HEK293 (cell line): ENCODE data around the gene KIF4A.

Experiments used
- ELK4 ChIP-seq: IDR thresholded peaks from 2 replicates; pipeline ENCODE4 v1.6.1; 2011; ENCODE audit warnings: mild to moderate bottlenecking, low read depth, low read length, borderline replicate concordance
- HOXA7 ChIP-seq: sonication (generic); formaldehyde crosslinking; IDR thresholded peaks from 2 replicates; pipeline ENCODE4 v1.8.1; 2022; ENCODE audit warnings: missing genetic modification reagents, borderline replicate concordance
- KLF17 ChIP-seq: fragments of 450-650 bp; formaldehyde crosslinking; IDR thresholded peaks from 2 replicates; pipeline ENCODE4 v1.5.1; 2016; ENCODE audit warnings: missing biosample characterization, missing genetic modification characterization
- KLF7 ChIP-seq: fragments of 450-650 bp; formaldehyde crosslinking; IDR thresholded peaks from 2 replicates; pipeline ENCODE4 v1.5.1; 2016; ENCODE audit warnings: missing biosample characterization, missing genetic modification characterization, borderline replicate concordance
- OSR2 ChIP-seq: fragments of 450-650 bp; formaldehyde crosslinking; IDR thresholded peaks from 2 replicates; pipeline ENCODE4 v1.5.1; 2016; ENCODE audit warnings: missing biosample characterization, missing genetic modification characterization
- PBX3 ChIP-seq: sonication (generic); formaldehyde crosslinking; IDR thresholded peaks from 2 replicates; pipeline ENCODE4 v1.8.1; 2022; ENCODE audit warnings: mild to moderate bottlenecking, moderate library complexity, missing genetic modification reagents
- TRIM28 ChIP-seq: IDR thresholded peaks from 2 replicates; pipeline ENCODE4 v1.6.1; 2011; ENCODE audit warnings: low read length, control low read depth, borderline replicate concordance
- YY1 ChIP-seq: fragments of 450-650 bp; formaldehyde crosslinking; IDR thresholded peaks from 2 replicates; pipeline ENCODE4 v1.5.1; 2018; ENCODE audit warnings: missing biosample characterization, missing genetic modification characterization
- ZBTB1 ChIP-seq: fragments of 450-650 bp; formaldehyde crosslinking; IDR thresholded peaks from 2 replicates; pipeline ENCODE4 v1.5.1; 2016; ENCODE audit warnings: missing biosample characterization, missing genetic modification characterization
- ZBTB10 ChIP-seq: fragments of 450-650 bp; formaldehyde crosslinking; IDR thresholded peaks from 2 replicates; pipeline ENCODE4 v1.5.1; 2016; ENCODE audit warnings: missing biosample characterization, missing genetic modification characterization
- ZFP69B ChIP-seq: fragments of 450-650 bp; formaldehyde crosslinking; IDR thresholded peaks from 2 replicates; pipeline ENCODE4 v1.5.1; 2016; ENCODE audit warnings: missing biosample characterization, missing genetic modification characterization
- ZNF112 ChIP-seq: fragments of 450-650 bp; formaldehyde crosslinking; IDR thresholded peaks from 2 replicates; pipeline ENCODE4 v1.5.0; 2017; ENCODE audit warnings: missing biosample characterization, missing genetic modification characterization
- ZNF148 ChIP-seq: fragments of 450-650 bp; formaldehyde crosslinking; IDR thresholded peaks from 2 replicates; pipeline ENCODE4 v1.5.0; 2017; ENCODE audit warnings: missing biosample characterization, missing genetic modification characterization, borderline replicate concordance
- ZNF157 ChIP-seq: fragments of 450-650 bp; formaldehyde crosslinking; IDR thresholded peaks from 2 replicates; pipeline ENCODE4 v1.5.1; 2016; ENCODE audit warnings: missing biosample characterization, missing genetic modification characterization
- ZNF169 ChIP-seq: fragments of 450-650 bp; formaldehyde crosslinking; IDR thresholded peaks from 2 replicates; pipeline ENCODE4 v1.5.1; 2016; ENCODE audit warnings: missing biosample characterization, missing genetic modification characterization
- ZNF2 ChIP-seq: fragments of 450-650 bp; formaldehyde crosslinking; IDR thresholded peaks from 2 replicates; pipeline ENCODE4 v1.5.1; 2016; ENCODE audit warnings: missing biosample characterization, missing genetic modification characterization
- ZNF223 ChIP-seq: fragments of 450-650 bp; formaldehyde crosslinking; IDR thresholded peaks from 2 replicates; pipeline ENCODE4 v1.5.1; 2016; ENCODE audit warnings: missing biosample characterization, missing genetic modification characterization
- ZNF26 ChIP-seq: fragments of 450-650 bp; formaldehyde crosslinking; IDR thresholded peaks from 2 replicates; pipeline ENCODE4 v1.5.1; 2016; ENCODE audit warnings: missing biosample characterization, missing genetic modification characterization
- ZNF266 ChIP-seq: fragments of 450-650 bp; formaldehyde crosslinking; IDR thresholded peaks from 2 replicates; pipeline ENCODE4 v1.5.1; 2016; ENCODE audit warnings: missing biosample characterization, missing genetic modification characterization, low read depth
- ZNF341 ChIP-seq: fragments of 450-650 bp; formaldehyde crosslinking; IDR thresholded peaks from 2 replicates; pipeline ENCODE4; 2016; ENCODE audit warnings: low read depth, missing biosample characterization, missing genetic modification characterization
- ZNF391 ChIP-seq: fragments of 450-650 bp; formaldehyde crosslinking; IDR thresholded peaks from 2 replicates; pipeline ENCODE4 v1.5.1; 2016; ENCODE audit warnings: low read depth, missing biosample characterization, missing genetic modification characterization, borderline replicate concordance
- ZNF426 ChIP-seq: fragments of 450-650 bp; formaldehyde crosslinking; IDR thresholded peaks from 2 replicates; pipeline ENCODE4 v1.5.1; 2017; ENCODE audit warnings: missing biosample characterization, missing genetic modification characterization, mild to moderate bottlenecking, inconsistent platforms, moderate library complexity
- ZNF48 ChIP-seq: fragments of 450-650 bp; formaldehyde crosslinking; IDR thresholded peaks from 2 replicates; pipeline ENCODE4 v1.5.1; 2016; ENCODE audit warnings: missing biosample characterization, missing genetic modification characterization
- ZNF501 ChIP-seq: fragments of 450-650 bp; formaldehyde crosslinking; IDR thresholded peaks from 2 replicates; pipeline ENCODE4 v1.5.1; 2016; ENCODE audit warnings: missing biosample characterization, missing genetic modification characterization
- ZNF561 ChIP-seq: fragments of 450-650 bp; IDR thresholded peaks from 2 replicates; pipeline ENCODE4 v1.5.1; 2018; ENCODE audit warnings: missing biosample characterization, missing genetic modification characterization, borderline replicate concordance
- ZNF585B ChIP-seq: fragments of 450-650 bp; formaldehyde crosslinking; IDR thresholded peaks from 2 replicates; pipeline ENCODE4 v1.5.1; 2016; ENCODE audit warnings: missing biosample characterization, missing genetic modification characterization
- ZNF624 ChIP-seq: fragments of 450-650 bp; formaldehyde crosslinking; IDR thresholded peaks from 2 replicates; pipeline ENCODE4 v1.5.1; 2017; ENCODE audit warnings: missing biosample characterization, missing genetic modification characterization
- ZNF677 ChIP-seq: fragments of 450-650 bp; IDR thresholded peaks from 2 replicates; pipeline ENCODE4 v1.5.0; 2018; ENCODE audit warnings: missing biosample characterization, mild to moderate bottlenecking, missing genetic modification characterization, moderate library complexity
- ZNF776 ChIP-seq: fragments of 450-650 bp; formaldehyde crosslinking; IDR thresholded peaks from 2 replicates; pipeline ENCODE4 v1.5.0; 2017; ENCODE audit warnings: missing biosample characterization, missing genetic modification characterization, borderline replicate concordance
- ZNF837 ChIP-seq: fragments of 450-650 bp; formaldehyde crosslinking; IDR thresholded peaks from 2 replicates; pipeline ENCODE4 v1.5.1; 2016; ENCODE audit warnings: missing biosample characterization, missing genetic modification characterization

The KIF4A gene

GRCh38 chrX:70454441-70455365, 164.8 kb downstream of the KIF4A start (continued):
- peak; percentile 93 for TF ChIP-seq ZBTB10 (tag by site-specific recombination)
- TF ChIP-seq ZNF585B (tag by site-specific recombination): no peak
- TF ChIP-seq ZNF426: no peak
- no peak for TF ChIP-seq ZNF223 (tag by site-specific recombination)
- TF ChIP-seq ZNF157 (tag by site-specific recombination): no peak
- no peak for TF ChIP-seq ZNF776 (tag by site-specific recombination)
- TF ChIP-seq ZNF561 (tag by site-specific recombination): no peak
- TF ChIP-seq ZNF501 (tag by site-specific recombination): no peak; the same call in 1 of the 2 replicates
- TF ChIP-seq ZNF169: no peak
- no peak for TF ChIP-seq YY1 (tag by site-specific recombination)
- no peak; the same call in 1 of the 2 replicates for TF ChIP-seq KLF7 (tag by site-specific recombination)
- no peak for TF ChIP-seq ZNF837 (tag by site-specific recombination)
- no peak for TF ChIP-seq PBX3
- TF ChIP-seq HOXA7 (CRISPR knock-in tag): no peak
- no peak for TF ChIP-seq ZBTB1 (tag by site-specific recombination)
- TF ChIP-seq ZNF341 (tag by site-specific recombination): peak; percentile 34
- no peak for TF ChIP-seq ZNF677
- TF ChIP-seq ZNF26: no peak
- no peak for TF ChIP-seq ELK4
- peak; percentile 18; the same call in 1 of the 2 replicates for TF ChIP-seq TRIM28
- peak; percentile 98 for TF ChIP-seq ZFP69B (tag by site-specific recombination)
- TF ChIP-seq ZNF391 (tag by site-specific recombination): no peak
- TF ChIP-seq ZNF624 (tag by site-specific recombination): no peak
- TF ChIP-seq ZNF2 (tag by site-specific recombination): 0 out of 2 replicates have a peak, but pooled peaks have one; percentile 25
- no peak for TF ChIP-seq ZNF148
- 0 out of 2 replicates have a peak, but pooled peaks have one; percentile 63 for TF ChIP-seq KLF17 (tag by site-specific recombination)
- TF ChIP-seq ZNF266 (tag by site-specific recombination): no peak
- no peak for TF ChIP-seq ZNF48
- no peak for TF ChIP-seq ZNF112 (tag by site-specific recombination)
- TF ChIP-seq OSR2 (tag by site-specific recombination): no peak
